ENCODE measurements around the gene ISG15.

ISG15 gene

DNA sequence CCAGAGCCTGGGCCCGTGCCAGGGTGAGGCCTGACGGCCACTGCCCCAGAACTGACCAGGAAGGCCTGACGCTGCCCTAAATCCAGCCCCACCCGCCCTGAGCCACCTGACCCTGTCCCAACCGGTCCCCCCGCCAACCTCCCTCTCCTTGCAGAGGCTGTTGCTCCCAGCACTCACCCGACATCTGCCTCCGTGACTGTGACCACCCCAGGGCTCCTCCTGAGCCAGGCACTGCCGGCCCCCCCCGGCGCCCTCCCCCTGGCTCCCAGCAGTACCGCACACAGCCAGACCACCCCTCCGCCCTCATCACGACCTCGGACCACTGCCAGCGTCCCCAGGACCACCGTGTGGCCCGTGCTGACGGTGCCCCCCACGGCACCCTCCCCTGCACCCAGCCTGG lies 32.9 kb downstream of the ISG15 start:
- Histone ChIP-seq H3K18ac (ENCODE audit: low read depth in 1 of 2, low read length in 2 of 2) (no peak overlapping the region), H3K4me2 (ENCODE audit: low read length, poor library complexity, severe bottlenecking) (no peak overlapping the region), H2BK15ac (ENCODE audit: low read depth, poor library complexity, severe bottlenecking) (no peak overlapping the region), H3K79me1 (replicated peaks; ENCODE audit: low read length, poor library complexity, severe bottlenecking) (peaks cover 38% of the 10 kb centered on the region), H3K4ac (ENCODE audit: low read depth in 1 of 2, low read length in 2 of 2) (no peak overlapping the region), H3K4me3 (ENCODE audit: insufficient read depth in 1 of 2, low read depth in 1 of 2, low read length in 2 of 2) (no peak overlapping the region), H2AK5ac (ENCODE audit: low read length, severe bottlenecking) (no peak overlapping the region), H2BK120ac (ENCODE audit: low read depth, low read length) (no peak overlapping the region), H3K23ac (ENCODE audit: low read length in 2 of 2) (no peak overlapping the region), H3K9me3 (ENCODE audit: control insufficient read depth, low read length) (no peaks in the 10 kb centered on the region), H3K9ac (ENCODE audit: low read length) (no peak overlapping the region), H3K27ac (ENCODE audit: low read length, poor library complexity, severe bottlenecking) (no peak overlapping the region), H4K8ac (ENCODE audit: low read length) (no peak overlapping the region), H2BK5ac (ENCODE audit: low read depth, low read length, poor library complexity, severe bottlenecking) (no peak overlapping the region), H3K14ac (ENCODE audit: low read length in 2 of 2) (no peak overlapping the region), H3K27me3 (ENCODE audit: control insufficient read depth in 1 of 2, insufficient read depth in 1 of 2, low read length in 2 of 2) (no peaks in the 10 kb centered on the region), H4K91ac (ENCODE audit: low read length) (no peak overlapping the region), H3K36me3 (ENCODE audit: control insufficient read depth in 1 of 2, insufficient read depth in 2 of 2, low read depth in 1 of 2, low read length in 2 of 2) (peaks cover 0 to 100% of the 10 kb centered on the region in 2 experiments), H2AFZ (ENCODE audit: low read depth, low read length) (no peak overlapping the region), H2BK12ac (ENCODE audit: low read length in 2 of 2) (no peak overlapping the region), H3K4me1 (ENCODE audit: control insufficient read depth, insufficient read depth, low read depth, low read length) (peaks cover 9% of the 10 kb centered on the region)
- WGBS, result over 99% methylated on average over 20 of the region's 20 CpGs
- no peak for DNase-seq

- Histone ChIP-seq H3K27ac (ENCODE audit: low read length, poor library complexity, severe bottlenecking) (no peak overlapping the region), H2AK5ac (ENCODE audit: low read length, severe bottlenecking) (no peak overlapping the region), H3K36me3 (ENCODE audit: control insufficient read depth in 1 of 2, insufficient read depth in 2 of 2, low read depth in 1 of 2, low read length in 2 of 2) (peaks cover 0 to 100% of the 10 kb centered on the region in 2 experiments), H3K4me1 (ENCODE audit: control insufficient read depth, insufficient read depth, low read depth, low read length) (peaks cover 7% of the 10 kb centered on the region), H3K79me1 (replicated peaks; ENCODE audit: low read length, poor library complexity, severe bottlenecking) (peaks cover 38% of the 10 kb centered on the region), H3K4ac (ENCODE audit: low read depth in 1 of 2, low read length in 2 of 2) (no peak overlapping the region), H3K9ac (ENCODE audit: low read length) (no peak overlapping the region), H4K8ac (ENCODE audit: low read length) (no peak overlapping the region), H2BK120ac (ENCODE audit: low read depth, low read length) (no peak overlapping the region), H2BK15ac (ENCODE audit: low read depth, poor library complexity, severe bottlenecking) (no peak overlapping the region), H2BK5ac (ENCODE audit: low read depth, low read length, poor library complexity, severe bottlenecking) (no peak overlapping the region), H2BK12ac (ENCODE audit: low read length in 2 of 2) (no peak overlapping the region), H3K18ac (ENCODE audit: low read depth in 1 of 2, low read length in 2 of 2) (no peak overlapping the region), H3K23ac (ENCODE audit: low read length in 2 of 2) (no peak overlapping the region), H3K4me2 (ENCODE audit: low read length, poor library complexity, severe bottlenecking) (no peak overlapping the region), H2AFZ (ENCODE audit: low read depth, low read length) (no peak overlapping the region), H3K27me3 (ENCODE audit: control insufficient read depth in 1 of 2, insufficient read depth in 1 of 2, low read length in 2 of 2) (no peaks in the 10 kb centered on the region), H3K14ac (ENCODE audit: low read length in 2 of 2) (no peak overlapping the region), H3K9me3 (ENCODE audit: control insufficient read depth, low read length) (no peaks in the 10 kb centered on the region), H4K91ac (ENCODE audit: low read length) (no peak overlapping the region), H3K4me3 (ENCODE audit: insufficient read depth in 1 of 2, low read depth in 1 of 2, low read length in 2 of 2) (no peak overlapping the region)
- no peak for DNase-seq
- 97% methylated on average over 26 of the region's 26 CpGs for WGBS
Observed at GRCh38 chr1:1046767-1047166, 33.5 kb downstream of the ISG15 start.

DNA sequence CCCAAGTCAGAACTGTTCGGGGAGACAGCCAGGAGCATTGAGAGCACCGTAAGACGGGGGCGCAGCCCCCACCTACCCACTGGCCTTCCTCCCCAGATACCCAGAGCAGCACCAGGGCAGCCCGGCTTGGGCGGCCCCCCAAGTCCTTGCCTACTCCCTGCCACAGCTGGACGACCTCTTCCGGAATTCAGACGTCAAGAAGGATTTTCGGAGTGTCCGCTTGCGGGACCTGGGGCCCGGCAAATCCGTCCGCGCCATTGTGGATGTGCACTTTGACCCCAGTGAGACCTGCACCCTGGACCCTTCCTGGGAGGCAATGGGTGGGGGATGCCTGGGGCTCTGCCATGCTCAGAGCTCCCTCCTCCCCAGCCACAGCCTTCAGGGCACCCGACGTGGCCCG lies 34.1 kb downstream of the ISG15 start:
- Histone ChIP-seq H2BK15ac (ENCODE audit: low read depth, poor library complexity, severe bottlenecking) (no peak overlapping the region), H3K4me3 (ENCODE audit: insufficient read depth in 1 of 2, low read depth in 1 of 2, low read length in 2 of 2) (no peak overlapping the region), H3K18ac (ENCODE audit: low read depth in 1 of 2, low read length in 2 of 2) (no peak overlapping the region), H3K36me3 (ENCODE audit: control insufficient read depth in 1 of 2, insufficient read depth in 2 of 2, low read depth in 1 of 2, low read length in 2 of 2) (peaks cover 0 to 100% of the 10 kb centered on the region in 2 experiments), H2AK5ac (ENCODE audit: low read length, severe bottlenecking) (no peak overlapping the region), H3K27me3 (ENCODE audit: control insufficient read depth in 1 of 2, insufficient read depth in 1 of 2, low read length in 2 of 2) (no peaks in the 10 kb centered on the region), H3K79me1 (replicated peaks; ENCODE audit: low read length, poor library complexity, severe bottlenecking) (peaks cover 32% of the 10 kb centered on the region), H3K4me2 (ENCODE audit: low read length, poor library complexity, severe bottlenecking) (no peak overlapping the region), H3K4ac (ENCODE audit: low read depth in 1 of 2, low read length in 2 of 2) (no peak overlapping the region), H3K9me3 (ENCODE audit: control insufficient read depth, low read length) (no peaks in the 10 kb centered on the region), H3K27ac (ENCODE audit: low read length, poor library complexity, severe bottlenecking) (no peak overlapping the region), H3K9ac (ENCODE audit: low read length) (no peak overlapping the region), H2BK120ac (ENCODE audit: low read depth, low read length) (no peak overlapping the region), H3K14ac (ENCODE audit: low read length in 2 of 2) (no peak overlapping the region), H4K8ac (ENCODE audit: low read length) (no peak overlapping the region), H2AFZ (ENCODE audit: low read depth, low read length) (no peak overlapping the region), H2BK5ac (ENCODE audit: low read depth, low read length, poor library complexity, severe bottlenecking) (no peak overlapping the region), H3K23ac (ENCODE audit: low read length in 2 of 2) (no peak overlapping the region), H4K91ac (ENCODE audit: low read length) (no peak overlapping the region), H3K4me1 (ENCODE audit: control insufficient read depth, insufficient read depth, low read depth, low read length) (peaks cover 3% of the 10 kb centered on the region), H2BK12ac (ENCODE audit: low read length in 2 of 2) (no peak overlapping the region)
- 97% methylated on average over 19 of the region's 19 CpGs for WGBS
- DNase-seq, result no peak

GRCh38 chr1:1047963-1048362 lies 34.7 kb downstream of the ISG15 start:
- Histone ChIP-seq H2AFZ (ENCODE audit: low read depth, low read length) (no peak overlapping the region), H2BK120ac (ENCODE audit: low read depth, low read length) (no peak overlapping the region), H2BK5ac (ENCODE audit: low read depth, low read length, poor library complexity, severe bottlenecking) (no peak overlapping the region), H3K23ac (ENCODE audit: low read length in 2 of 2) (no peak overlapping the region), H3K36me3 (ENCODE audit: control insufficient read depth in 1 of 2, insufficient read depth in 2 of 2, low read depth in 1 of 2, low read length in 2 of 2) (peaks cover 0 to 100% of the 10 kb centered on the region in 2 experiments), H3K18ac (ENCODE audit: low read depth in 1 of 2, low read length in 2 of 2) (no peak overlapping the region), H2AK5ac (ENCODE audit: low read length, severe bottlenecking) (no peak overlapping the region), H3K9ac (ENCODE audit: low read length) (no peak overlapping the region), H3K4me3 (ENCODE audit: insufficient read depth in 1 of 2, low read depth in 1 of 2, low read length in 2 of 2) (no peak overlapping the region), H3K14ac (ENCODE audit: low read length in 2 of 2) (no peak overlapping the region), H3K27ac (ENCODE audit: low read length, poor library complexity, severe bottlenecking) (no peak overlapping the region), H3K4me2 (ENCODE audit: low read length, poor library complexity, severe bottlenecking) (no peak overlapping the region), H3K9me3 (ENCODE audit: control insufficient read depth, low read length) (no peaks in the 10 kb centered on the region), H4K8ac (ENCODE audit: low read length) (no peak overlapping the region), H2BK12ac (ENCODE audit: low read length in 2 of 2) (no peak overlapping the region), H3K27me3 (ENCODE audit: control insufficient read depth in 1 of 2, insufficient read depth in 1 of 2, low read length in 2 of 2) (no peaks in the 10 kb centered on the region), H3K79me1 (replicated peaks; ENCODE audit: low read length, poor library complexity, severe bottlenecking) (peaks cover 29% of the 10 kb centered on the region), H2BK15ac (ENCODE audit: low read depth, poor library complexity, severe bottlenecking) (no peak overlapping the region), H4K91ac (ENCODE audit: low read length) (no peak overlapping the region), H3K4ac (ENCODE audit: low read depth in 1 of 2, low read length in 2 of 2) (no peak overlapping the region), H3K4me1 (ENCODE audit: control insufficient read depth, insufficient read depth, low read depth, low read length) (no peaks in the 10 kb centered on the region)
- DNase-seq, result no peak
- 94% methylated on average over 25 of the region's 25 CpGs for WGBS
